ENCODE data around the gene PCBP3. TPM values are rescaled to one million over a fixed set of nuclear protein-coding genes. Genes with fewer than 3 reads are reported as not detected.

Gene PCBP3
- total RNA-seq, 1 donor from 2014 or later: not detected

DNA sequence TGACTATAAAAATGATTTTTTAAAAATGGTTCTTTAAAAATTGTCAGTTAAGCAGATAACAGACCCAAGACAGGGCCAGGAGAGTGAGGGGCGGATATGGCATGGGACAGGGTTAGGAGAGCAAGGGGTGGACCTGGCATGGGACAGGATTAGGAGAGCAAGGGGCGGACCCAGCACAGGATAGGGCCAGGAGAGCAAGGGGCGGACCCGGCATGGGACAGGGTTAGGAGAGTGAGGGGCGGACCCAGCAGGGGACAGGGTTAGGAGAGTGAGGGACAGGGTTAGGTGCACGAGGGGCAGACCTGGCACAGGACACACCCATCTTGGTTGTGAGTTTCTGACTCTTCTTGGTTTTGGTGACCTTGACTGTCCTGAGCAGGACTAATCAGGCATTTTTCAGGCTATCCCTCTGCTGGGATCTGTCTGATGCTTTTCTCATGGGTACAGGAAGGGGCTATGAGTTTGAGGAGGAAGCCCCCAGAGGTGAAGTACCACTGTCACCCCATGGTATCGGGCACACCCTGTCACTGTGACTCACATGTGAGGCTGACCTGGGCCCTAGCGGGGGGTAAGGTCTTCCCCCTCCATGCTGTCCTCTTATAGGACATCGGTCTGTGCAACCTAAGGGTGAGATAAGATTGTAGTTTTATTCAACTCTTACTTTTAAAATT lies 179.0 kb downstream of the PCBP3 start:
- FAIRE-seq: no peak
- H3K36me3 ChIP-seq (ENCODE audit: control insufficient read depth, insufficient read depth, low read length): no peaks in the 10 kb centered on the region
- TF ChIP-seq, protein P1, sequence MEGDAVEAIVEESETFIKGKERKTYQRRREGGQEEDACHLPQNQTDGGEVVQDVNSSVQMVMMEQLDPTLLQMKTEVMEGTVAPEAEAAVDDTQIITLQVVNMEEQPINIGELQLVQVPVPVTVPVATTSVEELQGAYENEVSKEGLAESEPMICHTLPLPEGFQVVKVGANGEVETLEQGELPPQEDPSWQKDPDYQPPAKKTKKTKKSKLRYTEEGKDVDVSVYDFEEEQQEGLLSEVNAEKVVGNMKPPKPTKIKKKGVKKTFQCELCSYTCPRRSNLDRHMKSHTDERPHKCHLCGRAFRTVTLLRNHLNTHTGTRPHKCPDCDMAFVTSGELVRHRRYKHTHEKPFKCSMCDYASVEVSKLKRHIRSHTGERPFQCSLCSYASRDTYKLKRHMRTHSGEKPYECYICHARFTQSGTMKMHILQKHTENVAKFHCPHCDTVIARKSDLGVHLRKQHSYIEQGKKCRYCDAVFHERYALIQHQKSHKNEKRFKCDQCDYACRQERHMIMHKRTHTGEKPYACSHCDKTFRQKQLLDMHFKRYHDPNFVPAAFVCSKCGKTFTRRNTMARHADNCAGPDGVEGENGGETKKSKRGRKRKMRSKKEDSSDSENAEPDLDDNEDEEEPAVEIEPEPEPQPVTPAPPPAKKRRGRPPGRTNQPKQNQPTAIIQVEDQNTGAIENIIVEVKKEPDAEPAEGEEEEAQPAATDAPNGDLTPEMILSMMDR (IDR thresholded peaks at IDR 0.05; ENCODE audit: insufficient read depth, low read length, severe bottlenecking): no peak
- DNase-seq (ENCODE audit: low read depth): no peak
- H3K4me3 ChIP-seq (ENCODE audit: low read depth, low read length): no peak overlapping the region
- no peaks in the 10 kb centered on the region for H3K27me3 ChIP-seq (ENCODE audit: control insufficient read depth, insufficient read depth, low read length)

DNA sequence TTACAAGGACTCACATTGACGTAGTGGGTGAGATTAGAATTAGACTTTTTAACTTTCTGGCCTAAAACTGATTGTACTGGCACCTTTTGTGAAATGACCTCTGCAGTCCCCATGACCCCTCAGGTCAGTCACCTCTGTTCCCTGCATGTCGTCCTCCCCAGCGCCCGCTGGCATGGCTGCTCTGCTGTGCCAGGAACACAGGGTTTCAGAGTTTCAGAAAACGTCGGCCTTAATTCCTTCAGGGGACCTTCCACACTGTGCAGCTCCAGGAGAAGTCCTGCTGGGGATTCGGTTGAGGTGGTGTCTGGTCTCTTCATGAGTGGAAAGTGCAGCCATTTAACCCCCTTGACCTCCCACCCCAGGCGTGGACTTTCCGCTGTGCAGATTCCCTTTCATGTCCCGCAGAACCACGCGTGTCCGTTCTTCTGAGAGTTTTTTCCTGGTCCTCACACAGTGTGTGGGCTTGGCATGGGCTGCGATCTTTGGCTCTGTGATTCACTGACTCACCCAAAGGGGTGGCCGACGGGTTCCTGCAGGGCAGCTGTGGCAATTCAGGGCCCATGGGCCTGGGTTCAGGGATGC lies 179.7 kb downstream of the PCBP3 start:
- TF ChIP-seq, protein P1 (IDR thresholded peaks at IDR 0.05; ENCODE audit: insufficient read depth, low read length, severe bottlenecking): no peak
- H3K36me3 ChIP-seq (ENCODE audit: control insufficient read depth, insufficient read depth, low read length): no peaks in the 10 kb centered on the region
- H3K4me3 ChIP-seq (ENCODE audit: low read depth, low read length): no peak overlapping the region
- H3K27me3 ChIP-seq (ENCODE audit: control insufficient read depth, insufficient read depth, low read length): no peaks in the 10 kb centered on the region
- DNase-seq (ENCODE audit: low read depth): no peak
- FAIRE-seq: no peak

DNA sequence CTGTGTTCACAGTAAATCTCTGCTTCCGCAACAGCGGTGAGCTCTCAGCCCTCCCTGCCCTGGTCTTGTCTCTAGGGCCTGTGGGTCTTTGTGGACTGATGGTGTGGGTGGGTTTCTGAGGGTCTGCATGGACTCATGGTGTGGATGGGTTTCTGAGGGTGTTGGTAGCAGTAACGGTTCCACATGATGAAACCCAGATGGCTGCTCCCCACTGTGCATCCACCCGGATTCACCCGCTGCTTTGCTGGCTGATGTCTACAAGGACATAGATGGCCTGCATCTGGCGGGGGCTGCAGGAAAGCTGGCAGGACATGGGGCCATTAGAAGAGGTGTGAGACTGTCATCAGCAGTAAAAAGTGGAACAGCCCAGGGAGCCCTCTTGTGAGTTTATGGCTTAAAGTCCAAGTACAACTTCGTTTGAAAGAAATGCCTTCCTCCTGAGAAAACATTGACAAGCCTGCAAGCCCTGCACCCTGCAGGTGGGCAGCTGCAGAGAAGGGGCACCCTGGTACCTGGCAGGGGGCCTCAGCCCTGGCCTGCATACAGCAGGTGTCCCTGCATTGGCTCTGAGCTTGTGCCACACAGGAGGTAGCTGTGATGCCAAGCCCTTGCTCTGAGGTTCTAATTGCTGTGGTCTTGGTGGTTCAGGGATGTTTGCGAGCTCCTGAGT lies 181.2 kb downstream of the PCBP3 start:
- DNase-seq (ENCODE audit: low read depth): no peak

DNA sequence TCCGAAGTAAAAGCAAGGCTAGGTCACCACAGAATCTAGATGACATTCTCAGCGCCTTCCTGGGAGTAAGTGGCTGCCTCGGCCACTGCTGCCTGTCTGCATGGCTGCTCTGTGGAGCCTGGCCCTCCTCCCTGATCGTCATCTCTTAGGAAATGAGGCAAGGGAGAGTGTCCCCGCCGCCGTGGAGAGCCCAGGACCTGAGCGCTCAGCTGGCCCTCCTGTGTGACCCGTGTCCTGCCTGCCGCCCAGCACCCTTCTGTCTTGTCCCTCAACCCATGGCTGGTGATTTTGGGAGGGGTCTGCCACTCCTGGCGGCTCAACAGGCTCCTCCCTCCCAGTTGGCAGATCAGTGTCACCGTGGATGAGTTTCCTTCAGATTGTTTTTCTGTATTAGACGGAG lies 181.7 kb downstream of the PCBP3 start:
- Histone ChIP-seq H3K27me3 (ENCODE audit: control insufficient read depth, insufficient read depth, low read length) (no peaks in the 10 kb centered on the region), H3K4me3 (ENCODE audit: low read depth, low read length) (no peak overlapping the region), H3K36me3 (ENCODE audit: control insufficient read depth, insufficient read depth, low read length) (no peaks in the 10 kb centered on the region)
- TF ChIP-seq, protein P1 (IDR thresholded peaks at IDR 0.05; ENCODE audit: insufficient read depth, low read length, severe bottlenecking): no peak
- no peak for FAIRE-seq
- DNase-seq (ENCODE audit: low read depth): no peak

More for the DNA sequence above, 181.2 kb downstream of the PCBP3 start:
- FAIRE-seq: no peak
- TF ChIP-seq, protein P1 (IDR thresholded peaks at IDR 0.05; ENCODE audit: insufficient read depth, low read length, severe bottlenecking): no peak
- Histone ChIP-seq H3K4me3 (ENCODE audit: low read depth, low read length) (no peak overlapping the region), H3K36me3 (ENCODE audit: control insufficient read depth, insufficient read depth, low read length) (no peaks in the 10 kb centered on the region), H3K27me3 (ENCODE audit: control insufficient read depth, insufficient read depth, low read length) (no peaks in the 10 kb centered on the region)

DNA sequence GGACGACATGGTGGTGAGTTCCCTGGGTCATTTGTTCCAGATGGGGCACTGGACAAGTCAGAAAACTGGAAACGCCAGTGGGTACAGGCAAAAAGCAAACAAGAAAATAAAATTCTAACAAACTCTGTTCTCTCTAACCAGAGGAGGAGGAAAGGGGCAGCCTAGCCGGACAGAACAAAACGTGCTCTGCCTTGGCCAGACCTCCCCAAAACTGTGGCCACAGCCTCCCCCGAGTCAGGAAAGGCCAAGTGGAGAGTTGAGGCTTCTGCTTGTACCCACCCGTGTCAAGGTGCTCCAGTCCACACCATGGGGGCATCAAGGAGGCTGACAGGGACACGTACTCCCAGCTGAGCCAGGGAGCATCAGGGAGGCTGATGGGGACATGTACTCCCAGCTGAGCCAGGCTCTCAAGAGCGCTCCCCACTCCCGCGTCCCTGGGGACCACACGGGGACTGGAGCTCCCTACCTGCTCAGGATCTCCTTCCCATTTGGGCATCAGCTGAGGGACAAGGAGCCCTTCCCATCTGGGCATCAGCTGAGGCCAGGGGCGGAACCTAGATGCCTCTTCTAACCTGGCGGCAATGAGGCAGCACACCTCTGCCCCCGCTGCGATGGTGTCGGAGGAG lies 183.3 kb downstream of the PCBP3 start:
- DNase-seq (ENCODE audit: low read depth) (no peak), FAIRE-seq (no peak)
- no peaks in the 10 kb centered on the region for H3K36me3 ChIP-seq (ENCODE audit: control insufficient read depth, insufficient read depth, low read length)
- H3K27me3 ChIP-seq (ENCODE audit: control insufficient read depth, insufficient read depth, low read length): no peaks in the 10 kb centered on the region
- H3K4me3 ChIP-seq (ENCODE audit: low read depth, low read length): no peak overlapping the region
- TF ChIP-seq, protein P1 (IDR thresholded peaks at IDR 0.05; ENCODE audit: insufficient read depth, low read length, severe bottlenecking): no peak

Data from bronchial epithelial cell (primary cell).